NCI-H2107 treated with DMSO at 0.1 percent for 48 hours (cell line): ENCODE results near the gene ENTREP3.
"Not testable (repeated sequence)": the region's sequence is repeated elsewhere in the genome, so short reads cannot be mapped to it uniquely, and the experiment has no call there.

Experiments used
- DNase-seq: peaks from one replicate; lab custom pipeline; 2025; ENCODE audit not compliant: unreplicated experiment; lab: John Stamatoyannopoulos, UW

The ENTREP3 gene

DNA sequence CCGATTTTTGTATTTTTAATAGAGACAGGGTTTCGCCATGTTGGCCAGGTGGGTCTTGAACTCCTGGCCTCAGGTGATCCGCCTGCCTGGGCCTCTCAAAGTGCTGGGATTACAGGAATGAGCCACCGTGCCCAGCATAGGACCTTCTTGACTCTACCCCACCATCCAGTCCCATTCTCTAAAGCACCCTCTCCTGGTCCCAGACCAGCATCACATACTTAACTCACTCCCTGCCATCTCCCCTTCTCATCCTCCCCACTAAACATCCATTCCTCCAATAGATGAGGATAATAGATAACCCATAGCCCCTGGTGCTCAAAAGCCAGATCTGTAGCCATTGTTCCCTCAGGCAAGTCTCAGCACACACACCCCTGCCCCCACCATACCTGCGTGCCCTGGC, 2.1 kb downstream of the ENTREP3 start:
- no peak for DNase-seq

DNA sequence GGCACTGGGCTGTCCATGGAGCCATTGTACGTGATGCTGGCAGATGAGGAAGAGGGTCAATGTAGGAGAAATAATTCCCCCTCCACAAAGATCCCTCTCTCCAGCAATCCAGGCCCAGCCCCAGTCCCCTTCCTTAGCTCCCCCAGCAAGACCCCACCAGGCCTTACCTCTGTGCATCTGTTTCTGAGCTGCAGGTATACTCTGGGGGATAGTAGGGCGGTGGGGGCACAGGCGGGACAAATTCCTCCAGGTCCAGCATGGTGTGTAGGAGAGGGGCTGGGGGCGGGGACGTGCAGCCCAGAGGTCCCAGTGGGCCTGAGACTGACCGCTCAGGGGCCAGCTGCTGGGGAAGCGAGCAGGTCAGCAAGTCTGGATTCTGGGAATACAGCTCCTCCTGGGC, 3.7 kb downstream of the ENTREP3 start:
- no peak for DNase-seq

DNA sequence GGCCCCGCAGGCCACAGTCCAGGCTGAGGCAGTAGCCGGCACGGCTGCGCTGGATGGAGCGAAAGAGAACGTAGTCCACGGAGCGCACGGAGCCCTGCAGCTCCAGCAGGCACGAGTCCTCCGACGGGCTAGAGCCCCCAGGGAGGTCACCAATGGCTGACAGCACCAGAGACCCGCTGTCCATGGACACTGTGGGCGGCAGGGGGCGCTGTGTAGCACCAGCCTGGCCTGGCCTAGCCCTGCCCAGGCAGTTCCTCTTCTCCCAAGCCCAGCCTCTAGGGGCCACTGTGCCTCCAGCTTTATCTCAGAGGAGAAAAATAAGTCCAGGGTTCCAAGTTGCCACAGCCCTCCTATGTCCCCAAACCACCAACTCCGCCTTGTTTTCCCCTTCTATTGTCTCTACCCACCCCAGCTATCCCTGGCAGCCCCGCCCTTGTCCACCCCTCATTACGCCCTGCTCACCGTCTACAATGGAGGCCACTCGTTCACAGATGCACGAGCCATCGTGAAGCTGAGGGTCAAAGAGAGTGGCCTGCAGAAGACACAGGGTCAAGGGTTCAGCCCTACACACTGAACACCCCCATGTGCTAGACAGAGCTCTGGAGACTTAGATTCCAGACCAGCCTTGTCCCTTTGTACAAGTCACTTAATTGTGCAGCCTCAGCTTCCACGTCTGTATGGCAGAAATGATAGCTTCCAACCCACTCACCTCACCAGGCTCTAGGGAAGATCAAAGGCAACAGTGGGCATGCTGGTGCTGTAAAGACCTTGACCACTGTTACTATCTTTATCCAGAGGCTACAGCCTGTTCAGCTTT, 4.4 kb downstream of the ENTREP3 start:
- DNase-seq: peak; percentile 90

DNA sequence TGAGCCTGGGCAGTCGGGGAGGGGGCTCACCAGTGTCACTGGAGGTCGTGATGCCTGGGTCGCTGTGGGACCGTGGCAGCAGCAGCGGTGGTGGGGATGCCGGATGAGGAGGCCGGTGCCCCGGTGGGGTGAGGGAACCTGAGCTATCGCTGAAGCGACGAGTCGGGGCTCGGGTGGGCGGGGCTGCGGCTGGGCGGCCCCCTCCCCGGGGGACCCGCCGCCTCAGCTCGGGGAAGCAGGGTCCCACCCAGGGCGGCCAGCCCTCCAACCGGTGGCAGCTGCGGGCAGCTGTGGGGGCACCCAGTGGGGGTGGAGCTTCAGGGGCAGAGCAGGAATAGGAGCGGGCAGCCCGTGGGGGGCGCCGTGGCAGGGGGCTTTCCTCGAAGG, 5.0 kb downstream of the ENTREP3 start:
- no peak for DNase-seq

GRCh38 chr1:155247667-155248553, 7.4 kb downstream of the ENTREP3 start:
- no peak for DNase-seq

- not testable (repeated sequence) for DNase-seq
Observed at GRCh38 chr1:155246796-155247195, 8.5 kb downstream of the ENTREP3 start.

DNA sequence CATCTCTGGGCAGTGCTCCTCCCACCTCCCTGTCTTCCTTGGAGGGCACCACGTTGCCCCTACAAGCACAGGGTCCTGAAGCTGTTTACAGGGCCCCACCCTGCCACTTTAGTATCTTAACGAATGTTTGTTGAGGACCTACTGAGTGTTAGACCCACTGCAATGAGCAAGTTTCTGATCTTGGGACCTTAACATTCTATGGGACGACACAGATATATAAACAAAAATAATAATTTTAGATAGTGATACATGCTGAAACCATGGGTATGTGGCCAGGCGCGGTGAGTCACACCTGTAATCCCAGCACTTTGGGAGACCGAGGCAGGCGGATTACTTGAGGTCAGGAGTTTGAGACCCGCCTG, 10.1 kb downstream of the ENTREP3 start:
- DNase-seq: no peak

DNA sequence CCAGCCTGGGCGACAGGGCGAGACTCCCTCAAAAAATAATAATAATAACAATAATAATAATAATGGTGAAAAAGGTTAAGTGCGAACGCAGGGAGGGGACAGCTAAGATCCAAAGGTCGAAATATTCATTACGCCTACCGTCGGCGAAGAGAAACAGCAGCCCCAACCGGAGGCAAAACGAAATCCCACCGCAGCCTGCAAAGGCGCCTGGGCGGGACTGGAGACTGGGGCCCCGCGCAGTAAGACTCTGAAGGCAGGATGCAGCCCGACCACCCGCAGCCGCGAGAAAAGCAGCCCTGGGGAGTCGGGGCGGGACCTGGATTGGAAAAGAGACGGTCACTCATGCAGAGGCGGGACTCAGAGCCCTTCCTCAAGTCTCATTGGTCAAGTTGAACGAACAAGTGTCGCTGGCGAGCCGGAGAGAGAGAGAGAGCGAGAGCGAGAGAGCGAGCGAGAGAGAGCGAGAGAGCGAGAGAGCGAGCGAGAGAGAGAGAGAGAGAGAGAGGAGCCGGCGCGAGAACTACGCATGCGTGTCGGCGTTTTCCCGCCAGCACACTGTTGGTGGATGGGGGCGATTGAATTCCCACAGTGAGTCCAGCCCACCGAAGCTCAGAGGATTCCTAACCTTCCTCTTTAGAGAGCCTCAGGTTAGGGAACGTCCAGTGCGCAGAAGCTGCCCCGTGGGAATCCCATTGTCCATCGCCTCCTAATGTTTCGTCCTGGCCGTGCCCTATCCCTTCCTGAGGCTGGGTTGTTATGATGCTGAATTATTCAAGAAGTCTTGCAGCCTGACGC, 10.7 kb downstream of the ENTREP3 start:
- peak; percentile 99 for DNase-seq

- DNase-seq: no peak
Observed at GRCh38 chr1:155242805-155243358, 12.4 kb downstream of the ENTREP3 start.

- DNase-seq: no peak
Observed at GRCh38 chr1:155241841-155242264, 13.4 kb downstream of the ENTREP3 start.

- peak; percentile 79 for DNase-seq
Observed at GRCh38 chr1:155241069-155241679, 14.1 kb downstream of the ENTREP3 start.

GRCh38 chr1:155236451-155236850, 18.8 kb downstream of the ENTREP3 start:
- no peak for DNase-seq

- not testable (repeated sequence) for DNase-seq
Observed at GRCh38 chr1:155235375-155235774, 19.9 kb downstream of the ENTREP3 start.

DNA sequence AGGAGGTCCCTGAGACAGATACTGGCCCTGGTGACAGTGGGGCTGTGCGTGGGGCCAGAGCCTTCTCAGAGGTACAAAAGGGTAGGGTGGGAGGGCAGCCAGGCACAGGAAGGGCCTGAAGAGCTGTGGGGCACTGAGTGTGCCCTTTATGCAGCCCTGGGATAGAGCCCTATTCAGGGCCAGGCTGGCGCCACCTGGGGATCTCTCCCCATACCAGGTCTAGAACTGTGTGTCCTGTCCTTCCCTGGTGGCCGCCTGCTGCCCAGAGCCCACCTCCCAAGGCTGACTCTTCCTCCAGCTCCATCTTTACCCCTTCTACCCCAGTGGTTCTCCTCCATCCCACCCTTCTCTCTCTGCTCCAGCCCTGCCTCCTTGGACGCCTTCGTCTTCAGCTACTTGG, 21.8 kb downstream of the ENTREP3 start:
- not testable (repeated sequence) for DNase-seq

- DNase-seq: not testable (repeated sequence)
Observed at GRCh38 chr1:155232001-155232978, 23.0 kb downstream of the ENTREP3 start.

- not testable (repeated sequence) for DNase-seq
Observed at GRCh38 chr1:155231302-155231701, 24.0 kb downstream of the ENTREP3 start.

DNA sequence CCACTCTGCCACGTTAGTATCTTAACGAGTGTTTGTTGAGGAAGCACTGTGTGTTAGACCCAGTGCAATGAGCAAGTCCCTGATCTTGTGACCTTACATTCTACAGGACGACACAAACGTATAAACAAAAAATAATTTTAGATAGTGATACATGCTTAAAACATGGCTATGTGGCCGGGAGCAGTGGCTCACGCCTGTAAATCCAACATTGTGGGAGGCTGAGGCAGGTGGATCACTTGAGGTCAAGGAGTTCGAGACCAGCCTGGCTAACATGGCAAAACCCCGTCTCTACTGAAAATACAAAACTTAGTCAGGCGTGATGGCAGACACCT, 27.2 kb downstream of the ENTREP3 start:
- no peak for DNase-seq

DNA sequence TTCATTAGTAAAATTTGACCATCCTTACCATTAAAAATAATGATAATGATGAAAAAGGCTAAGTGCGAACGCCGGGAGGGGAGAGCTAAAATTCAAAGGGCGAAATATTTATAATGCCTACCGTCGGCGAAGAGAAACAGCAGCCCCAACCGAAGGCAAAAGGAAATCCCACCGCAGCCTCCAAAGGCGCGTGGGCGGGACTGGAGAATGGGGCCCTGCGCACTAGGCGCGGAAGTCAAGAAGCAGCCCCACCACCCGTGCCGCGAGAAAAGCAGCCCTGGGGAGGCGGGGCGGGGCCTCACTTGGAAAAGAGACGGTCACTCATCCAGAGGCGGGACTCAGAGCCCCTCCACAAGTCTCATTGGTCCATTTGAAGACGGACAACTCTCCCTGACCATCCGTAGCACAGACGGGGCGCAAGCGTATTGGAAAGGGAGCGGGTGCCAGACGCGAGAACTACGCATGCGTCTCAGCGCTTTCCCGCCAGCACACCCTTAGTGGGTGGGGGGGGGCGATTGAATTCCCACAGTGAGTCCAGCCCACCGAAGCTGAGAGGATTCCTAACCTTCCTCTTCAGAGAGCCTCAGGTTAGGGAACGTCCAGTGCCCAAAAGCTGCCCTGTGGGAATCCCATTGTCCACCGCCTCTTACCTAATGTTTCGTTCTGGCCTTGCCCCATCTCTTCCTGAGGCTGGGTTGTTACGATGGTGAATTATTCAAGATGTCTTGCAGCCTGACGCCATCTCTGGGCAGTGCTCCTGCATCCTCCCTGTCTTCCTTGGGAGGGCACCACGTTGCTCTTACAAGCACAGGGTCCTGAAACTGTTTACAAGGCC, 27.8 kb downstream of the ENTREP3 start:
- peak; percentile 99 for DNase-seq

DNA sequence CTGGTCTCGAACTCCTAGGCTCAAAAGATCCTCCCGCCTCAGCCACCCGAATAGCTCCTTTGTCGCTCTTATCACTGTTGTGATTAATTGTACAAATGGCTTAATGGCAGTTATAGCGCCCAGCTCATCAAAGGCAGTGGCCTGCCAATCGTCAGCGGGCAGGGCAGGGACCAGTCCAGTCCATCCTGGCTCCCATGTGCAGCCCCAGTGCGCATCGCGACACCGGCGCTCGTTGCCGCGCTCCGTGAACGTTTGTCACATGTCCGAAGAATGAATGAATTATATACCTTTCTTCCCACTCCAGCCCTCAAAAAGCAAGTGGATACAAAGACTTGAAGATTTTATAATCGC, 28.4 kb downstream of the ENTREP3 start:
- DNase-seq: peak; percentile 55
